Gastrocnemius medialis (tissue), 4 donors: ENCODE measurements around the gene SLC6A18. TPM values are rescaled to one million over a fixed set of nuclear protein-coding genes. Genes with fewer than 3 reads are reported as not detected.

Experiments
- ATAC-seq, 2 donors: fragments of 150-250 bp; one replicate each; pipeline ENCODE4 v1.9.1; 2016
- DNase-seq, 2 donors: peaks; one replicate each; pipeline ENCODE4 v3.0.0-alpha.2; 2019
- H3K27ac ChIP-seq, 4 donors: fragments of 200-600 bp; sonication (generic); 1 replicate in 1 of 4; 2 replicates in 3 of 4; pipeline ENCODE4 v1.5.1; 2016 to 2018; ENCODE audit warnings: mild to moderate bottlenecking in 2 of 4, moderate library complexity in 1 of 4
- H3K27me3 ChIP-seq, 3 donors: fragments of 200-600 bp; sonication (generic) in 2 of 3; 1 replicate in 1 of 3; 2 replicates in 2 of 3; pipeline versions ENCODE4 v1.5.1 to v1.6.0; 2016 to 2019; ENCODE audit warnings: mild to moderate bottlenecking in 1 of 3, moderate library complexity in 1 of 3
- H3K36me3 ChIP-seq, 2 donors: fragments of 200-600 bp; sonication (generic) in 1 of 2; one replicate each; pipeline ENCODE4 v1.5.1; 2017 to 2018
- H3K4me1 ChIP-seq, 2 donors: fragments of 200-600 bp; sonication (generic) in 1 of 2; one replicate each; pipeline ENCODE4 v1.5.1; 2016 to 2017; ENCODE audit warnings: mild to moderate bottlenecking in 2 of 2
- H3K4me3 ChIP-seq, 4 donors: fragments of 200-600 bp; sonication (generic) in 3 of 4; 1 replicate in 1 of 4; 2 replicates in 3 of 4; pipeline ENCODE4 v1.5.1; 2016 to 2019; ENCODE audit warnings: mild to moderate bottlenecking in 2 of 4
- H3K9me3 ChIP-seq, 3 donors: fragments of 200-600 bp; sonication (generic) in 2 of 3; 1 replicate in 1 of 3; 2 replicates in 2 of 3; pipeline ENCODE4 v1.5.1; 2016 to 2019
- POLR2A ChIP-seq, 2 donors: fragments of 450-650 bp; IDR thresholded peaks; one replicate each; pipeline ENCODE4 v1.6.1; 2017; ENCODE audit warnings: antibody characterized with exemption in 2 of 2, mild to moderate bottlenecking in 2 of 2, moderate library complexity in 2 of 2
- in situ Hi-C, 4 donors: fragments of 200-750 bp; cut with MboI; loops; one replicate each; pipeline versions ENCODE4 v1.15.0 to v1.8.0; 2017; ENCODE audit warnings: low sequenced_read_pairs in 4 of 4
- intact Hi-C: fragments of 100-400 bp; cut with DNase I; formaldehyde crosslinking; loops from one replicate; pipeline ENCODE4 v1.15.1; 2023; ENCODE audit warnings: low total_unique reads
- total RNA-seq, 4 donors: library from RNA; depleted of rRNA; stranded (reverse); fragments of >200 nt; gene quantifications; one replicate each; pipeline versions ENCODE4 v1.1.0 to v1.2.3, GENCODE V29; 2016
- TF ChIP-seq, protein P1 (sequence below), 5 experiments: fragments of 450-650 bp in 3 of 5; fragments of 200-600 bp in 2 of 5; sonication (generic) in 2 of 5; IDR thresholded peaks in 4 of 5; conservative IDR thresholded peaks in 1 of 5; 1 replicate in 4 of 5; 2 replicates in 1 of 5; pipeline ENCODE4 v1.5.1; 2016 to 2019; ENCODE audit warnings: antibody characterized with exemption in 5 of 5, mild to moderate bottlenecking in 3 of 5, moderate library complexity in 3 of 5

Gene SLC6A18
- total RNA-seq, 4 donors from 2014 or later: not detected

DNA sequence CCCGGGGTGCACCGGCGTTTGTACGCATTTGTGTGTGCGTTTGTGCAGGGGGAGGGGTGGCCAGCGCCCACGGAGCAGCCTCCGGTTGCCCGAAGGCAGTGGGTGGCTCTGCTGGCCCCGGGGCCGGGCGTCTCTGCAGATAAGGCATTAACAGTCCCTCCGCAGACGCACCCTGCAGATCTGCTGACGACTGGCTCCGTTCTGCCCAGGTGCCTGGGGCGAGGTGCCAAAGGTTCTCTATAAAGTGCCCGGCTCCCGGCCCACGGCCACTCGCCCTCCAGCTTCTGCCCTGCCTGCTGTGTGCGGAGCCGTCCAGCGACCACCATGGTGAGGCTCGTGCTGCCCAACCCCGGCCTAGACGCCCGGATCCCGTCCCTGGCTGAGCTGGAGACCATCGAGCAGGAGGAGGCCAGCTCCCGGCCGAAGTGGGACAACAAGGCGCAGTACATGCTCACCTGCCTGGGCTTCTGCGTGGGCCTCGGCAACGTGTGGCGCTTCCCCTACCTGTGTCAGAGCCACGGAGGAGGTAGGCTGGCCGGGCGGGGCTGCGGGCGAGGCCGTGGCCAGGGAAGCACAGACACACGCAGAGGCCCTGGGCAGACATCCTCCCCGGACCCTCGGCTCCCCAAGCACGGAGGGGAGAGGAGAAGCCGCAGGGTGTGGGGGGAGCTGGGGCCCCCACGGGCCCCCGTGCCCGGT lies 23.7 kb upstream of the SLC6A18 start, which contains the start of gene SLC6A19:
TSS of gene SLC6A19 (plus strand) at position 269 of the 699 bp plus-strand sequence. CDS start at position 325, 56 bp downstream.
- intact Hi-C loops: no loop called here
- no peak for DNase-seq
- Histone ChIP-seq H3K4me3 (no peak within 1 kb of the TSS), H3K36me3 (no peaks in the 10 kb centered on the region), H3K9me3 (no peaks in the 10 kb centered on the region), H3K4me1 (no peaks in the 10 kb centered on the region), H3K27ac (no peak within 1 kb of the TSS), H3K27me3 (peaks cover 5 to 15% (median 8%) of the 10 kb centered on the region in 3 donors)
- no peak for ATAC-seq
- TF ChIP-seq POLR2A (IDR thresholded peaks at IDR 0.05): no peak
- TF ChIP-seq, protein P1, sequence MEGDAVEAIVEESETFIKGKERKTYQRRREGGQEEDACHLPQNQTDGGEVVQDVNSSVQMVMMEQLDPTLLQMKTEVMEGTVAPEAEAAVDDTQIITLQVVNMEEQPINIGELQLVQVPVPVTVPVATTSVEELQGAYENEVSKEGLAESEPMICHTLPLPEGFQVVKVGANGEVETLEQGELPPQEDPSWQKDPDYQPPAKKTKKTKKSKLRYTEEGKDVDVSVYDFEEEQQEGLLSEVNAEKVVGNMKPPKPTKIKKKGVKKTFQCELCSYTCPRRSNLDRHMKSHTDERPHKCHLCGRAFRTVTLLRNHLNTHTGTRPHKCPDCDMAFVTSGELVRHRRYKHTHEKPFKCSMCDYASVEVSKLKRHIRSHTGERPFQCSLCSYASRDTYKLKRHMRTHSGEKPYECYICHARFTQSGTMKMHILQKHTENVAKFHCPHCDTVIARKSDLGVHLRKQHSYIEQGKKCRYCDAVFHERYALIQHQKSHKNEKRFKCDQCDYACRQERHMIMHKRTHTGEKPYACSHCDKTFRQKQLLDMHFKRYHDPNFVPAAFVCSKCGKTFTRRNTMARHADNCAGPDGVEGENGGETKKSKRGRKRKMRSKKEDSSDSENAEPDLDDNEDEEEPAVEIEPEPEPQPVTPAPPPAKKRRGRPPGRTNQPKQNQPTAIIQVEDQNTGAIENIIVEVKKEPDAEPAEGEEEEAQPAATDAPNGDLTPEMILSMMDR (IDR thresholded peaks at IDR 0.05 in 4 of 5, conservative IDR thresholded peaks at IDR 0.05 in 1 of 5): no peak
- in situ Hi-C loops: no loop called here

GRCh38 chr5:1202026-1202797 lies 23.0 kb upstream of the SLC6A18 start:
- intact Hi-C loops (no loop called here), in situ Hi-C loops (no loop called here)
- Histone ChIP-seq H3K27ac (no peak overlapping the region), H3K27me3 (peaks cover 8 to 15% (median 9%) of the 10 kb centered on the region in 3 donors), H3K4me3 (no peak overlapping the region), H3K36me3 (no peaks in the 10 kb centered on the region), H3K9me3 (no peaks in the 10 kb centered on the region), H3K4me1 (no peaks in the 10 kb centered on the region)
- TF ChIP-seq, protein P1 (IDR thresholded peaks at IDR 0.05 in 4 of 5, conservative IDR thresholded peaks at IDR 0.05 in 1 of 5): no peak
- TF ChIP-seq POLR2A (IDR thresholded peaks at IDR 0.05): no peak
- ATAC-seq (no peak), DNase-seq (no peak)

- Histone ChIP-seq H3K4me3 (no peak overlapping the region), H3K27ac (no peak overlapping the region), H3K9me3 (no peaks in the 10 kb centered on the region), H3K4me1 (no peaks in the 10 kb centered on the region), H3K27me3 (peaks cover 8 to 15% (median 9%) of the 10 kb centered on the region in 3 donors), H3K36me3 (no peaks in the 10 kb centered on the region)
- intact Hi-C loops: no loop called here
- no peak for ATAC-seq
- DNase-seq: no peak
- in situ Hi-C loops: no loop called here
- no peak for TF ChIP-seq POLR2A (IDR thresholded peaks at IDR 0.05)
- TF ChIP-seq, protein P1 (IDR thresholded peaks at IDR 0.05 in 4 of 5, conservative IDR thresholded peaks at IDR 0.05 in 1 of 5): no peak
Observed at GRCh38 chr5:1202798-1203185, 22.4 kb upstream of the SLC6A18 start.

- Histone ChIP-seq H3K36me3 (no peaks in the 10 kb centered on the region), H3K4me1 (no peaks in the 10 kb centered on the region), H3K27ac (no peak overlapping the region), H3K9me3 (no peaks in the 10 kb centered on the region), H3K4me3 (no peak overlapping the region), H3K27me3 (peaks cover 8 to 15% (median 9%) of the 10 kb centered on the region in 3 donors)
- TF ChIP-seq, protein P1 (IDR thresholded peaks at IDR 0.05 in 4 of 5, conservative IDR thresholded peaks at IDR 0.05 in 1 of 5): no peak
- TF ChIP-seq POLR2A (IDR thresholded peaks at IDR 0.05): no peak
- ATAC-seq: no peak
- intact Hi-C loops (no loop called here), in situ Hi-C loops (no loop called here)
- no peak for DNase-seq
Observed at GRCh38 chr5:1203311-1203967, 21.7 kb upstream of the SLC6A18 start.
